ENCODE data around the gene CLBA1.
"Not testable (repeated sequence)": the region's sequence is repeated elsewhere in the genome, so short reads cannot be mapped to it uniquely, and the experiment has no call there.

The CLBA1 gene

GRCh38 chr14:104950021-104950420 is 35.6 kb upstream of the CLBA1 start:
- Histone ChIP-seq H3K18ac (ENCODE audit: low read length) (no peak overlapping the region), H3K4me1 (ENCODE audit: control insufficient read depth, low read depth, low read length) (no peaks in the 10 kb centered on the region), H2BK15ac (replicated peaks; ENCODE audit: low read depth) (no peak overlapping the region), H3K56ac (ENCODE audit: low read length) (no peak overlapping the region), H4K8ac (ENCODE audit: low read depth, low read length) (no peak overlapping the region), H3K36me3 (ENCODE audit: control insufficient read depth, insufficient read depth, low read length) (no peaks in the 10 kb centered on the region), H3K4me3 (ENCODE audit: low read length) (no peak overlapping the region), H4K5ac (ENCODE audit: low read length) (no peak overlapping the region), H3K27me3 (ENCODE audit: insufficient read depth, low read length, poor library complexity) (no peaks in the 10 kb centered on the region), H2AK5ac (ENCODE audit: low read length) (no peak overlapping the region), H3K79me1 (ENCODE audit: low read length) (no peaks in the 10 kb centered on the region), H3K4ac (ENCODE audit: low read depth, low read length) (no peak overlapping the region), H3K4me2 (ENCODE audit: low read length) (no peak overlapping the region), H2BK120ac (ENCODE audit: low read depth, low read length) (no peak overlapping the region), H2BK5ac (ENCODE audit: low read length) (no peak overlapping the region), H3K79me2 (ENCODE audit: control insufficient read depth, insufficient read depth, low read length) (no peaks in the 10 kb centered on the region), H3K9ac (ENCODE audit: low read length) (no peak overlapping the region), H3K27ac (ENCODE audit: low read depth, low read length) (no peak overlapping the region), H3K23ac (ENCODE audit: low read length) (no peak overlapping the region)
- WGBS (ENCODE audit: extremely low coverage, insufficient coverage, low lambda C conversion rate): no CpG with 5 or more reads among the region's 17 CpGs
- no peak for DNase-seq

DNA sequence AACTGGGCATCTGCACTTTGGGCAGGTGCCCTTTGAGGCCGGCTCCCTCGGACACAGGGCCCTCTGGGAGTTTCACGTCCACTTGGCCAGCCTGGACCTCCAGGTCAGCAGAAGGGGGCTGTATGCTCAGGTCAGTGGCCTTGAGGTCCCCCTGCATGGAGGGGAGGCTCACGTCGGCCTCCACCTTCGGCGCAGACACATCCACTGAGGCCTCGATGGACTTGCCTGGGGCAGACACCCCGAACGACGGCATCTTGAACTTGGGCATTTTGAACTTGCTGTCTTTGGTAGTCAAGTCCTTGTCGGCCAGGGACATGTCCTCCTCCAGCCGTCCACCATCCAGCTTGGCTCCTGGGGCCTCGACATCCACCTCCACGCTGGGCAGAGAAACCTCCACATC is 34.9 kb upstream of the CLBA1 start:
- H2BK5ac ChIP-seq (ENCODE audit: low read length); H3K4me2 ChIP-seq (ENCODE audit: low read length); H2BK15ac ChIP-seq (replicated peaks; ENCODE audit: low read depth); H3K18ac ChIP-seq (ENCODE audit: low read length); H3K4ac ChIP-seq (ENCODE audit: low read depth, low read length); H3K36me3 ChIP-seq (ENCODE audit: control insufficient read depth, insufficient read depth, low read length); H3K27me3 ChIP-seq (ENCODE audit: insufficient read depth, low read length, poor library complexity); H3K27ac ChIP-seq (ENCODE audit: low read depth, low read length); DNase-seq; H3K23ac ChIP-seq (ENCODE audit: low read length); H3K4me1 ChIP-seq (ENCODE audit: control insufficient read depth, low read depth, low read length); H4K5ac ChIP-seq (ENCODE audit: low read length); H3K56ac ChIP-seq (ENCODE audit: low read length); H2AK5ac ChIP-seq (ENCODE audit: low read length); H3K79me2 ChIP-seq (ENCODE audit: control insufficient read depth, insufficient read depth, low read length); H4K8ac ChIP-seq (ENCODE audit: low read depth, low read length); H3K79me1 ChIP-seq (ENCODE audit: low read length); H3K4me3 ChIP-seq (ENCODE audit: low read length); H2BK120ac ChIP-seq (ENCODE audit: low read depth, low read length); H3K9ac ChIP-seq (ENCODE audit: low read length): not testable (repeated sequence)
- WGBS (ENCODE audit: extremely low coverage, insufficient coverage, low lambda C conversion rate): no CpG with 5 or more reads among the region's 15 CpGs

DNA sequence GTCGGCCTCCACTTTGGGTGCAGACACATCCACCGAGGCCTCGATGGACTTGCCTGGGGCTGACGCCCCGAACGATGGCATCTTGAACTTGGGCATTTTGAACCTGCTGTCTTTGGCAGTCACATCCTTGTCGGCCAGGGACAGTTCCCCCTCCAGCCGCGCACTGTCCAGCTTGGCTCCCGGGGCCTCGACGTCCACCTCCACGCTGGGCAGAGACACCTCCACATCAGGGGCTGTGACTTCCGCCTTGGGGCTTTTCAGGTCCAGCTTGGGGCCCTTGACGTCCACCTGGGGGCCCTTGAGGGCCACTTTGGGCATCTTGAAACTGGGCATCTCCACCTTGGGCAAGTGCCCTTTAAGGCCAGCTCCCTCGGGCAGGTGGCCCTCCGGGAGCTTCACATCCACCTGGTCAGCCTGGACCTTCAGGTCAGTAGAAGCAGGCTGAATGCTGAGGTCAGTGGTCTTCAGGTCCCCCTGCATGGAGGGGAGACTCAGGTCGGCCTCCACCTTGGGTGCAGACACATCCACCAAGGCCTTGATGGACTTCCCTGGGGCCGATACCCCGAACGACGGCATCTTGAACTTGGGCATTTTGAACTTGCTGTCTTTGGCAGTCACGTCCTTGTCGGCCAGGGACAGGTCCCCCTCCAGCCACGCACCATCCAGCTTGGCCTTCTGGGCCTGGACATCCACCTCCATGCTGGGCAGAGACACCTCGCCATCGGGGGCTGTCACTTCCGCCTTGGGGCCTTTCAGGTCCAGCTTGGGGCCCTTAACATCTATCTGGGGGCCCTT is 33.5 kb upstream of the CLBA1 start:
- H3K23ac ChIP-seq (ENCODE audit: low read length); H4K5ac ChIP-seq (ENCODE audit: low read length); H2BK15ac ChIP-seq (replicated peaks; ENCODE audit: low read depth); H3K27me3 ChIP-seq (ENCODE audit: insufficient read depth, low read length, poor library complexity); H3K79me1 ChIP-seq (ENCODE audit: low read length); H4K8ac ChIP-seq (ENCODE audit: low read depth, low read length); H3K4me1 ChIP-seq (ENCODE audit: control insufficient read depth, low read depth, low read length); H3K4ac ChIP-seq (ENCODE audit: low read depth, low read length); H3K56ac ChIP-seq (ENCODE audit: low read length); H3K4me2 ChIP-seq (ENCODE audit: low read length); H3K9ac ChIP-seq (ENCODE audit: low read length); H3K27ac ChIP-seq (ENCODE audit: low read depth, low read length); H3K4me3 ChIP-seq (ENCODE audit: low read length); DNase-seq; H3K18ac ChIP-seq (ENCODE audit: low read length); H2BK5ac ChIP-seq (ENCODE audit: low read length); H3K36me3 ChIP-seq (ENCODE audit: control insufficient read depth, insufficient read depth, low read length); H2AK5ac ChIP-seq (ENCODE audit: low read length); H3K79me2 ChIP-seq (ENCODE audit: control insufficient read depth, insufficient read depth, low read length); H2BK120ac ChIP-seq (ENCODE audit: low read depth, low read length): not testable (repeated sequence)
- WGBS (ENCODE audit: extremely low coverage, insufficient coverage, low lambda C conversion rate): no CpG with 5 or more reads among the region's 28 CpGs

DNA sequence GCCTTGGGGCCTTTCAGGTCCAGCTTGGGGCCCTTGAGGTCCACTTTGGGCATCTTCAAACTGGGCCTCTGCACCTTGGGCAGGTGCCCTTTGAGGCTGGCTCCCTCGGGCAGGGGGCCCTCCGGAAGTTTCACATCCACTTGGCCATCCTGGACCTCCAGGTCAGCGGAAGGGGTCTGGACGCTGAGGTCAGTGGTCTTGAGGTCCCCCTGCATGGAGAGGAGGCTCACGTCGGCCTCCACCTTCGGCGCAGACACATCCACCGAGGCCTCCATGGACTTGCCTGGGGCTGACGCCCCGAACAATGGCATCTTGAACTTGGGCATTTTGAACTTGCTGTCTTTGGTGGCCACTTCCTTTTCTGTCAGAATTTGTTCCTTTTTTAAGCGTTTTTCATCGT is 32.5 kb upstream of the CLBA1 start:
- Histone ChIP-seq H3K27ac (ENCODE audit: low read depth, low read length) (no peak overlapping the region), H4K5ac (ENCODE audit: low read length) (no peak overlapping the region), H3K36me3 (ENCODE audit: control insufficient read depth, insufficient read depth, low read length) (no peaks in the 10 kb centered on the region), H2BK15ac (replicated peaks; ENCODE audit: low read depth) (no peak overlapping the region), H3K27me3 (ENCODE audit: insufficient read depth, low read length, poor library complexity) (no peaks in the 10 kb centered on the region), H4K8ac (ENCODE audit: low read depth, low read length) (no peak overlapping the region), H3K23ac (ENCODE audit: low read length) (no peak overlapping the region), H2BK120ac (ENCODE audit: low read depth, low read length) (no peak overlapping the region), H3K79me1 (ENCODE audit: low read length) (no peaks in the 10 kb centered on the region), H3K4me2 (ENCODE audit: low read length) (no peak overlapping the region), H3K4me3 (ENCODE audit: low read length) (no peak overlapping the region), H3K4me1 (ENCODE audit: control insufficient read depth, low read depth, low read length) (no peaks in the 10 kb centered on the region), H3K79me2 (ENCODE audit: control insufficient read depth, insufficient read depth, low read length) (no peaks in the 10 kb centered on the region), H3K9ac (ENCODE audit: low read length) (no peak overlapping the region), H3K18ac (ENCODE audit: low read length) (no peak overlapping the region), H3K4ac (ENCODE audit: low read depth, low read length) (no peak overlapping the region), H2AK5ac (ENCODE audit: low read length) (no peak overlapping the region), H2BK5ac (ENCODE audit: low read length) (no peak overlapping the region), H3K56ac (ENCODE audit: low read length) (no peak overlapping the region)
- no CpG with 5 or more reads among the region's 13 CpGs for WGBS (ENCODE audit: extremely low coverage, insufficient coverage, low lambda C conversion rate)
- DNase-seq: no peak

DNA sequence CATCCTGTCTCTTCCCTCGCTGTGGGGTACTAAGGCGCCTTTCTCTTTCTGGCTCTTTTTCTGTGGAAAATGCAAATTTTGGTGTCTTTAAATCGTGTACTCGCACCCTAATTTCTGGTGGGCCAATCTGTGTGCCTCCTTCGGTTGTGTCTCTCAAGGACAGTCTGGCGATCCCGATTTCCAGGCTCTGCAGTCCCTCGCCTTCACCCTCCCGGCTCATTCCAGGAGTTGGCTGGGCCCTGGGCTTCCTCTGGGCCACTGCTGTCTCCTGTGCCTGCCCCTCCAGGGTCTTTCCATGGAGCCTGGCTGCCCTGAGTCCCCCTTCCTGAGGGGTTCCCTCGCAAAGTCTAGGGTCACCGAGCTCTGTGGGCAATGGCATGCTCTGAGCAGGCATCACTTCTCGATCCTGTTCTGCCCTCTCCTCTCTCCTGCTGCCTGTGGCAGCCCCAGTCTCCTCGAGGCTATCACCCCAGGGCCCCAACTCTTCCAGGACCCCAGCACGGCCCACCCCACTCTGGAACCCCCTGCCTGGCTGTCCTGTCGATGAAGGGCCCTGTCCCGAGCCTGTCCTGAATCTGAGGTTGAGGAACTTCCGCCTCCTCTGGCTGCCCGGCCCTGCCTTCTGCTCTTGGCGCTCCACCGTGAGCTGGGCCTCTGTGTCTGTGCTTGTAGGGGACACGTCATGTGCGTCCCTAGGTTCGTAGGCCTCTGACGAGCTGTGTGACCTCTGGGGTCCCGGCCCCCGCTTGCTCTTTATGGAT is 31.5 kb upstream of the CLBA1 start:
- no peak overlapping the region for H3K4me3 ChIP-seq (ENCODE audit: low read length)
- H3K4me1 ChIP-seq (ENCODE audit: control insufficient read depth, low read depth, low read length): no peaks in the 10 kb centered on the region
- H3K18ac ChIP-seq (ENCODE audit: low read length): no peak overlapping the region
- no peak overlapping the region for H3K27ac ChIP-seq (ENCODE audit: low read depth, low read length)
- H3K56ac ChIP-seq (ENCODE audit: low read length): no peak overlapping the region
- no CpG with 5 or more reads among the region's 26 CpGs for WGBS (ENCODE audit: extremely low coverage, insufficient coverage, low lambda C conversion rate)
- no peak overlapping the region for H2BK120ac ChIP-seq (ENCODE audit: low read depth, low read length)
- H4K8ac ChIP-seq (ENCODE audit: low read depth, low read length): no peak overlapping the region
- no peaks in the 10 kb centered on the region for H3K27me3 ChIP-seq (ENCODE audit: insufficient read depth, low read length, poor library complexity)
- no peak overlapping the region for H2BK15ac ChIP-seq (replicated peaks; ENCODE audit: low read depth)
- no peak overlapping the region for H3K4me2 ChIP-seq (ENCODE audit: low read length)
- no peak overlapping the region for H4K5ac ChIP-seq (ENCODE audit: low read length)
- H3K79me1 ChIP-seq (ENCODE audit: low read length): no peaks in the 10 kb centered on the region
- H2AK5ac ChIP-seq (ENCODE audit: low read length): no peak overlapping the region
- H3K4ac ChIP-seq (ENCODE audit: low read depth, low read length): no peak overlapping the region
- no peaks in the 10 kb centered on the region for H3K79me2 ChIP-seq (ENCODE audit: control insufficient read depth, insufficient read depth, low read length)
- H2BK5ac ChIP-seq (ENCODE audit: low read length): no peak overlapping the region
- DNase-seq: no peak
- H3K36me3 ChIP-seq (ENCODE audit: control insufficient read depth, insufficient read depth, low read length): no peaks in the 10 kb centered on the region
- H3K23ac ChIP-seq (ENCODE audit: low read length): no peak overlapping the region
- no peak overlapping the region for H3K9ac ChIP-seq (ENCODE audit: low read length)
